ENCODE results near the gene HAGHL. TPM values are rescaled to one million over a fixed set of nuclear protein-coding genes. Genes with fewer than 3 reads are reported as not detected.

HAGHL gene
- polyA plus RNA-seq, 2 donors: 1.6 to 3.4 TPM

DNA sequence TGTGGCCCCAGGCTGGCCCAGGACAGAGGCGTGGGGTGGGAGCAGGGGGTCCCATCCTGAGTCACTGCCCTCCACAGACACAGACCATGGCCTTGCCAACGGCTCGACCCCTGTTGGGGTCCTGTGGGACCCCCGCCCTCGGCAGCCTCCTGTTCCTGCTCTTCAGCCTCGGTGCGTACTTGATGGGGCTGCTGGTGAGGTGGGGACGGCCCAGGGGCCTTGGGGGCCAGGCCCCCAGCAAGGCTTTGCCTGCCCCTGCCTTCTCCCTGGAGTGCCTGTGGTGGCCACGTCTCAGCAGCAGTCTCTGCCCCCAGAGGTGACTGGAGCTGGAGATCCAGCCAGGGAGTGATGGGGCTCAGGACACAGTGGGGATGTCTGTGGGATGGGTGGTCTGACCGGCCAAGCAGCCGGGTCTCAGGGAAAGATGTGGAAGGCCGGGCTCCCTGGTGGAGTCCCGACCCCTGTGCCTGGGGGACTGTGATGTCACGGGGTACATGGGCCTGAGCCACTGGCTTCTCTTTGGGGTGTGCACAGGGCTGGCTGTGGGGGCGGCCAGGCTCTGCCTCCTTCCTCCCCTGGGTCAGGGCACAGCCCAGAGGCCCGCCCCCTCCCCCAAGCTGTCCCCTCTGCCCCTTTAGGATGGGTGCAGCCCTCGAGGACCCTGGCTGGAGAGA lies 35.8 kb downstream of the HAGHL start:
- H3K9me3 ChIP-seq (ENCODE audit: control insufficient read depth in 2 of 2, insufficient read depth in 1 of 2, low read depth in 1 of 2, low read length in 1 of 2): no peaks in the 10 kb centered on the region
- H3K27ac ChIP-seq (ENCODE audit: low read depth in 2 of 2, low read length in 1 of 2): no peak overlapping the region
- 71 to 76% methylated on average over 17 of the region's 17 CpGs for WGBS, 2 donors
- no peaks in the 10 kb centered on the region for H3K36me3 ChIP-seq (ENCODE audit: control insufficient read depth in 2 of 2, insufficient read depth in 2 of 2, low read length in 1 of 2)
- H3K27me3 ChIP-seq (ENCODE audit: control insufficient read depth in 1 of 2, insufficient read depth in 2 of 2, low read length in 2 of 2): no peaks in the 10 kb centered on the region
- no peak overlapping the region for H3K4me3 ChIP-seq (ENCODE audit: low read depth in 1 of 2, low read length in 2 of 2)
- H3K4me1 ChIP-seq (ENCODE audit: control insufficient read depth in 2 of 2, insufficient read depth in 2 of 2, low read length in 1 of 2): peaks cover 2 to 5% of the 10 kb centered on the region in 2 donors

GRCh38 chr16:763369-764183 lies 36.7 kb downstream of the HAGHL start:
- WGBS, 2 donors: 57 to 62% methylated on average over 20 to 21 of the region's 21 CpGs
- H3K36me3 ChIP-seq (ENCODE audit: control insufficient read depth in 2 of 2, insufficient read depth in 2 of 2, low read length in 1 of 2): no peaks in the 10 kb centered on the region
- H3K4me3 ChIP-seq (ENCODE audit: low read depth in 1 of 2, low read length in 2 of 2): no peak overlapping the region
- no peaks in the 10 kb centered on the region for H3K9me3 ChIP-seq (ENCODE audit: control insufficient read depth in 2 of 2, insufficient read depth in 1 of 2, low read depth in 1 of 2, low read length in 1 of 2)
- H3K27ac ChIP-seq (ENCODE audit: low read depth in 2 of 2, low read length in 1 of 2): no peak overlapping the region
- no peaks in the 10 kb centered on the region for H3K27me3 ChIP-seq (ENCODE audit: control insufficient read depth in 1 of 2, insufficient read depth in 2 of 2, low read length in 2 of 2)
- peaks cover 2 to 7% of the 10 kb centered on the region in 2 donors for H3K4me1 ChIP-seq (ENCODE audit: control insufficient read depth in 2 of 2, insufficient read depth in 2 of 2, low read length in 1 of 2)

- H3K4me1 ChIP-seq (ENCODE audit: control insufficient read depth in 2 of 2, insufficient read depth in 2 of 2, low read length in 1 of 2): peaks cover 2 to 9% of the 10 kb centered on the region in 2 donors
- no peak overlapping the region for H3K27ac ChIP-seq (ENCODE audit: low read depth in 2 of 2, low read length in 1 of 2)
- H3K4me3 ChIP-seq (ENCODE audit: low read depth in 1 of 2, low read length in 2 of 2): no peak overlapping the region
- no peaks in the 10 kb centered on the region for H3K36me3 ChIP-seq (ENCODE audit: control insufficient read depth in 2 of 2, insufficient read depth in 2 of 2, low read length in 1 of 2)
- 60 to 74% methylated on average over 20 of the region's 20 CpGs for WGBS, 2 donors
- no peaks in the 10 kb centered on the region for H3K9me3 ChIP-seq (ENCODE audit: control insufficient read depth in 2 of 2, insufficient read depth in 1 of 2, low read depth in 1 of 2, low read length in 1 of 2)
- no peaks in the 10 kb centered on the region for H3K27me3 ChIP-seq (ENCODE audit: control insufficient read depth in 1 of 2, insufficient read depth in 2 of 2, low read length in 2 of 2)
Measured at GRCh38 chr16:764184-764750, 37.4 kb downstream of the HAGHL start.

DNA sequence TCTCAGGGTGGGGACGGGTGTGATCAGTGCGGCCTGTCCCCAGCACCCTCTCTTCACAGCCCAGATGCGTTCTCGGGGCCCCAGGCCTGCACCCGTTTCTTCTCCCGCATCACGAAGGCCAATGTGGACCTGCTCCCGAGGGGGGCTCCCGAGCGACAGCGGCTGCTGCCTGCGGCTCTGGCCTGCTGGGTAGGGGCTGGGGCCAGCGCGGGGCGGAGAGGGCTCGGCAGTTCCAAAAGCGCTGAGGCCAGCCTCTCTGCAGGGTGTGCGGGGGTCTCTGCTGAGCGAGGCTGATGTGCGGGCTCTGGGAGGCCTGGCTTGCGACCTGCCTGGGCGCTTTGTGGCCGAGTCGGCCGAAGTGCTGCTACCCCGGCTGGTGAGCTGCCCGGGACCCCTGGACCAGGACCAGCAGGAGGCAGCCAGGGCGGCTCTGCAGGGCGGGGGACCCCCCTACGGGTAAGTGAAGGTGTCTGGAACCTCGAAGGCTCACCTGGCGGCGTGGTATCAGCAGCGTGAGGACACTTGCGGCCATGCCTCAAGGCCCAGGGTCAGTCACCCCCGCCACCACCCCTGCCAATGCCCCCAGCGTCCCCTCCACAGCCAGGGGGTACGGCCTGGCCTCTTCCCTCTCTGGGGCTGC lies 38.1 kb downstream of the HAGHL start:
- no peaks in the 10 kb centered on the region for H3K27me3 ChIP-seq (ENCODE audit: control insufficient read depth in 1 of 2, insufficient read depth in 2 of 2, low read length in 2 of 2)
- 77 to 84% methylated on average over 37 to 38 of the region's 38 CpGs for WGBS, 2 donors

GRCh38 chr16:765488-765865 lies 38.6 kb downstream of the HAGHL start:
- Histone ChIP-seq H3K36me3 (ENCODE audit: control insufficient read depth in 2 of 2, insufficient read depth in 2 of 2, low read length in 1 of 2) (no peaks in the 10 kb centered on the region), H3K4me1 (ENCODE audit: control insufficient read depth in 2 of 2, insufficient read depth in 2 of 2, low read length in 1 of 2) (peaks cover 2 to 6% of the 10 kb centered on the region in 2 donors), H3K4me3 (ENCODE audit: low read depth in 1 of 2, low read length in 2 of 2) (no peak overlapping the region), H3K27ac (ENCODE audit: low read depth in 2 of 2, low read length in 1 of 2) (no peak overlapping the region), H3K27me3 (ENCODE audit: control insufficient read depth in 1 of 2, insufficient read depth in 2 of 2, low read length in 2 of 2) (no peaks in the 10 kb centered on the region), H3K9me3 (ENCODE audit: control insufficient read depth in 2 of 2, insufficient read depth in 1 of 2, low read depth in 1 of 2, low read length in 1 of 2) (no peaks in the 10 kb centered on the region)
- WGBS, 2 donors: 86 to 93% methylated on average over 28 to 29 of the region's 29 CpGs

More for the DNA sequence above, 38.1 kb downstream of the HAGHL start:
- no peaks in the 10 kb centered on the region for H3K36me3 ChIP-seq (ENCODE audit: control insufficient read depth in 2 of 2, insufficient read depth in 2 of 2, low read length in 1 of 2)
- H3K4me3 ChIP-seq (ENCODE audit: low read depth in 1 of 2, low read length in 2 of 2): no peak overlapping the region
- H3K9me3 ChIP-seq (ENCODE audit: control insufficient read depth in 2 of 2, insufficient read depth in 1 of 2, low read depth in 1 of 2, low read length in 1 of 2): no peaks in the 10 kb centered on the region
- H3K27ac ChIP-seq (ENCODE audit: low read depth in 2 of 2, low read length in 1 of 2): no peak overlapping the region
- H3K4me1 ChIP-seq (ENCODE audit: control insufficient read depth in 2 of 2, insufficient read depth in 2 of 2, low read length in 1 of 2): peaks cover 2 to 8% of the 10 kb centered on the region in 2 donors

DNA sequence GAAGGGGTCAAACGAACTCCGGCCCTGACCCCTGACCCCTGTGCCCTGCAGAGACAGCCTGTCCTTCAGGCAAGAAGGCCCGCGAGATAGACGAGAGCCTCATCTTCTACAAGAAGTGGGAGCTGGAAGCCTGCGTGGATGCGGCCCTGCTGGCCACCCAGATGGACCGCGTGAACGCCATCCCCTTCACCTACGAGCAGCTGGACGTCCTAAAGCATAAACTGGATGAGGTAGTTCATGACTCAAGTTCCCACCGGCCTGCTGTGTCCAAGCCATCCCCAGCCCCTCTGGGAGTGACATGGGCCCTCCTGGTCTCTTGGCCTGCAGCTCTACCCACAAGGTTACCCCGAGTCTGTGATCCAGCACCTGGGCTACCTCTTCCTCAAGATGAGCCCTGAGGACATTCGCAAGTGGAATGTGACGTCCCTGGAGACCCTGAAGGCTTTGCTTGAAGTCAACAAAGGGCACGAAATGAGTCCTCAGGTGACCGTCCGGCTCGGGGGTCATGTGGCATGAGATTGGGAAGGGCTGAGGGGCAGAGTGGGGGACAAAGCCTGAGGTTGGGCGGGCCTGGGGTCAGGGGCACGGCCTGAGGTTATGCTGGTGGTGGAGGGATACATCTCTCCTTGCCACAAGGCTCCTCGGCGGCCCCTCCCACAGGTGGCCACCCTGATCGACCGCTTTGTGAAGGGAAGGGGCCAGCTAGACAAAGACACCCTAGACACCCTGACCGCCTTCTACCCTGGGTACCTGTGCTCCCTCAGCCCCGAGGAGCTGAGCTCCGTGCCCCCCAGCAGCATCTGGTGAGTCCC lies 39.3 kb downstream of the HAGHL start:
- H3K27ac ChIP-seq (ENCODE audit: low read depth in 2 of 2, low read length in 1 of 2): no peak overlapping the region
- H3K27me3 ChIP-seq (ENCODE audit: control insufficient read depth in 1 of 2, insufficient read depth in 2 of 2, low read length in 2 of 2): no peaks in the 10 kb centered on the region
- H3K9me3 ChIP-seq (ENCODE audit: control insufficient read depth in 2 of 2, insufficient read depth in 1 of 2, low read depth in 1 of 2, low read length in 1 of 2): no peaks in the 10 kb centered on the region
- H3K4me3 ChIP-seq (ENCODE audit: low read depth in 1 of 2, low read length in 2 of 2): no peak overlapping the region
- 78 to 81% methylated on average over 28 to 29 of the region's 29 CpGs for WGBS, 2 donors
- no peaks in the 10 kb centered on the region for H3K36me3 ChIP-seq (ENCODE audit: control insufficient read depth in 2 of 2, insufficient read depth in 2 of 2, low read length in 1 of 2)
- H3K4me1 ChIP-seq (ENCODE audit: control insufficient read depth in 2 of 2, insufficient read depth in 2 of 2, low read length in 1 of 2): peaks cover 2 to 6% of the 10 kb centered on the region in 2 donors

- H3K27me3 ChIP-seq (ENCODE audit: control insufficient read depth in 1 of 2, insufficient read depth in 2 of 2, low read length in 2 of 2): no peaks in the 10 kb centered on the region
- H3K9me3 ChIP-seq (ENCODE audit: control insufficient read depth in 2 of 2, insufficient read depth in 1 of 2, low read depth in 1 of 2, low read length in 1 of 2): no peaks in the 10 kb centered on the region
- H3K4me1 ChIP-seq (ENCODE audit: control insufficient read depth in 2 of 2, insufficient read depth in 2 of 2, low read length in 1 of 2): peaks cover 2 to 5% of the 10 kb centered on the region in 2 donors
- no peaks in the 10 kb centered on the region for H3K36me3 ChIP-seq (ENCODE audit: control insufficient read depth in 2 of 2, insufficient read depth in 2 of 2, low read length in 1 of 2)
- no peak overlapping the region for H3K27ac ChIP-seq (ENCODE audit: low read depth in 2 of 2, low read length in 1 of 2)
- WGBS, 2 donors: 62 to 64% methylated on average over 34 to 38 of the region's 48 CpGs
- H3K4me3 ChIP-seq (ENCODE audit: low read depth in 1 of 2, low read length in 2 of 2): no peak overlapping the region
Measured at GRCh38 chr16:766820-767640, 40.1 kb downstream of the HAGHL start.

- no peaks in the 10 kb centered on the region for H3K9me3 ChIP-seq (ENCODE audit: control insufficient read depth in 2 of 2, insufficient read depth in 1 of 2, low read depth in 1 of 2, low read length in 1 of 2)
- 50 to 56% methylated on average over 9 to 15 of the region's 38 CpGs for WGBS, 2 donors
- H3K4me3 ChIP-seq (ENCODE audit: low read depth in 1 of 2, low read length in 2 of 2): no peak overlapping the region
- no peaks in the 10 kb centered on the region for H3K36me3 ChIP-seq (ENCODE audit: control insufficient read depth in 2 of 2, insufficient read depth in 2 of 2, low read length in 1 of 2)
- no peaks in the 10 kb centered on the region for H3K27me3 ChIP-seq (ENCODE audit: control insufficient read depth in 1 of 2, insufficient read depth in 2 of 2, low read length in 2 of 2)
- H3K27ac ChIP-seq (ENCODE audit: low read depth in 2 of 2, low read length in 1 of 2): no peak overlapping the region
- H3K4me1 ChIP-seq (ENCODE audit: control insufficient read depth in 2 of 2, insufficient read depth in 2 of 2, low read length in 1 of 2): peaks cover 2 to 4% of the 10 kb centered on the region in 2 donors
Measured at GRCh38 chr16:767743-768235, 40.9 kb downstream of the HAGHL start.
